ENCODE measurements around the gene SYT17. TPM values are rescaled to one million over a fixed set of nuclear protein-coding genes. Genes with fewer than 3 reads are reported as not detected.

Gene SYT17
- total and polyA plus RNA-seq, 7 donors: 0.08 to 0.58 (median 0.39) TPM

DNA sequence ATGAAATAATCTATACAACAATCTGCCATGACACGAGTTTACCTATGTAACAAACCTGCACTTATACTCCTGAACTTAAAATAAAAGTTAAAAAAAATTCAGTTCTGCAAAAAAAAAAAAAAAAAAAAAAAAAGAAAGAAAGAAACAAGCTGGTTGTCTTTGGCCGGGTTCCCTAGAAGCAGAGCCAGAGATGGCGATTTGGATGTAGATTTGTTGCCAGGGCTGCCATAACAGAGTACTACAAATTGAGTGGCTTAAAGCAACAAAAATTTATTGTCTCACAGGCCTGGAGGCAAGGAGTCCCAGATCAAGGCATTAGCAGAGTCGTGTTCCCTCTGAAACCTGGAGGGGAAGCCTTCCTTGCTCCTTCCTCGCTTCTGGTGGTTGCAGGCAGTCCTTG lies 20.4 kb downstream of the SYT17 start:
- no peak for ATAC-seq
- DNase-seq: no peak
- no peaks in the 10 kb centered on the region for H3K4me1 ChIP-seq
- H3K4me3 ChIP-seq: no peak overlapping the region
- H3K27me3 ChIP-seq (ENCODE audit: insufficient read depth in 3 of 3, low read length in 2 of 3): no peaks in the 10 kb centered on the region
- H3K27ac ChIP-seq: no peak overlapping the region
- no peaks in the 10 kb centered on the region for H3K36me3 ChIP-seq (ENCODE audit: insufficient read depth in 1 of 2, low read depth in 1 of 2)
- TF ChIP-seq CTCF (IDR thresholded peaks at IDR 0.05): no peak
- no peaks in the 10 kb centered on the region for H3K9me3 ChIP-seq
- intact Hi-C loops (cut with DNase I): no loop called here
- 38 to 58% (median 41%) methylated on average over 5 of the region's 5 CpGs for WGBS, 3 donors

- Histone ChIP-seq H3K36me3 (ENCODE audit: insufficient read depth in 1 of 2, low read depth in 1 of 2) (no peaks in the 10 kb centered on the region), H3K4me3 (no peak overlapping the region), H3K9me3 (no peaks in the 10 kb centered on the region), H3K27me3 (ENCODE audit: insufficient read depth in 3 of 3, low read length in 2 of 3) (no peaks in the 10 kb centered on the region), H3K27ac (no peak overlapping the region), H3K4me1 (no peaks in the 10 kb centered on the region)
- intact Hi-C loops (cut with DNase I): loop anchor here in 1 of 2 donors (10.0 kb wide), 1 partner anchor 142 kb away; no protein-coding TSS in a partner anchor
- ATAC-seq (no peak), DNase-seq (no peak)
- 70 to 74% (median 71%) methylated on average over 4 of the region's 4 CpGs for WGBS, 3 donors
- no peak for TF ChIP-seq CTCF (IDR thresholded peaks at IDR 0.05)
These were observed 24.8 kb downstream of the SYT17 start for GRCh38 chr16:19192865-19193264.

DNA sequence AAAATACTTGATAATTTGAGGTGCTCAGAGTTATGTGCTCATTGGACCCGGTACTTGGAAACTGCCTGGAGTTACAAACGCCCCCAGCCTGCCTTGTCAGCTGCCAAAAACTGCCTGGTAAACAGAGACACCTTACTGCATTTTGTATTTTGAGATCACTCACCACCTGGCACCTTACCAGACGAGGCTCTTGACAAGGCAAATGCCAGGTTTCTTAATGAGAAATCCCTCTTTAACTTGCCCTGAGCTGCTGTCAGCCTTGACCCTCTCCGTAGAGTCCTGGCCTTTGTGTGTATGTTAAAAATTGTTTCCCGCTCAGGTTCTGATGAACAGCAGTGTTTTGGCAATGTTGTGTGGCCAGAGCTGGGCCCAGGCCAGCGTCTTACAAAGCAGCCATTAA lies 28.8 kb downstream of the SYT17 start:
- no peak for TF ChIP-seq CTCF (IDR thresholded peaks at IDR 0.05)
- Histone ChIP-seq H3K4me1 (no peaks in the 10 kb centered on the region), H3K4me3 (no peak overlapping the region), H3K36me3 (ENCODE audit: insufficient read depth in 1 of 2, low read depth in 1 of 2) (no peaks in the 10 kb centered on the region), H3K27me3 (ENCODE audit: insufficient read depth in 3 of 3, low read length in 2 of 3) (no peaks in the 10 kb centered on the region), H3K27ac (no peak overlapping the region), H3K9me3 (no peaks in the 10 kb centered on the region)
- 54 to 66% (median 62%) methylated on average over 6 of the region's 6 CpGs for WGBS, 3 donors
- DNase-seq (no peak), ATAC-seq (no peak)
- intact Hi-C loops (cut with DNase I): loop anchor here in 1 of 2 donors (10.0 kb wide), 1 partner anchor 138 kb away; no protein-coding TSS in a partner anchor

DNA sequence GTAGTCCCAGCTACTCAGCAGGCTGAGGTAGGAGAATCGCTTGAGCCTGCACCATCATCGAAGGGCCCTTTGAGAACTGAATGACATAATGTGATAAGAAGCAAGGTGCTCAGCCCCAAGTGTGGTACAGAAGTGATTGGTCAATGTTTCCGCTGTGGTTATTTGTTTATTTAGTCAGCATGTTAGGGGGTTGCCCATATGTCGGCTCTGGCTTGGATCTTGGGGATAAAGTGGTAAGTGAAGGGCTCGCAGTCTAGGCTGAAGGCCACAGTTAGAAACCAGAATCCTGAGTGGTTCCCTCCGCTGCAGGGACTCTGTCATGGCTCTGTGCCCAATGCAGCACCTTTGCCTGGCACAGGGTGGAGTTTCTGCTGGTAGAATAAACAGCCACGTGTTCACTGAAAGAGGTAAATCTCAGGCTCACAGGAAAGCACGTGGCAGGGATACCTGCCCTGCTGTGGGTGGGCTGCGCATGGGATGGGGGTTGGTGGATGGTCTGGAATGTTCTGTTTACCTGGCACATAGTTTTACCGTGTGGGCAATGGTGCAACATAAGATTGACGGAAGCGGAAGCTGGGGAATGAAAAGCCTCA lies 35.4 kb downstream of the SYT17 start:
- no peak for TF ChIP-seq CTCF (IDR thresholded peaks at IDR 0.05)
- Histone ChIP-seq H3K9me3 (peaks cover 3% of the 10 kb centered on the region), H3K4me1 (no peaks in the 10 kb centered on the region), H3K4me3 (no peak overlapping the region), H3K36me3 (ENCODE audit: insufficient read depth in 1 of 2, low read depth in 1 of 2) (no peaks in the 10 kb centered on the region), H3K27ac (no peak overlapping the region), H3K27me3 (ENCODE audit: insufficient read depth in 3 of 3, low read length in 2 of 3) (no peaks in the 10 kb centered on the region)
- ATAC-seq: no peak
- 86 to 90% (median 90%) methylated on average over 12 of the region's 12 CpGs for WGBS, 3 donors
- intact Hi-C loops (cut with DNase I): no loop called here
- DNase-seq: no peak

All from psoas muscle (tissue), 8 donors.